Activated T-cell treated with anti-CD3 and anti-CD28 coated beads for 1 hour (primary cell): ENCODE measurements around the gene THOC5.
A peak's percentile ranks its signal among the peaks of the same experiment; 100 is the strongest.
"Not testable (repeated sequence)": the region's sequence is repeated elsewhere in the genome, so short reads cannot be mapped to it uniquely, and the experiment has no call there.

ENCODE experiments used
- DNase-seq: peaks from one replicate; pipeline ENCODE4 v3.0.0-alpha.2; 2020; ENCODE audit warnings: low read depth

THOC5 gene

DNA sequence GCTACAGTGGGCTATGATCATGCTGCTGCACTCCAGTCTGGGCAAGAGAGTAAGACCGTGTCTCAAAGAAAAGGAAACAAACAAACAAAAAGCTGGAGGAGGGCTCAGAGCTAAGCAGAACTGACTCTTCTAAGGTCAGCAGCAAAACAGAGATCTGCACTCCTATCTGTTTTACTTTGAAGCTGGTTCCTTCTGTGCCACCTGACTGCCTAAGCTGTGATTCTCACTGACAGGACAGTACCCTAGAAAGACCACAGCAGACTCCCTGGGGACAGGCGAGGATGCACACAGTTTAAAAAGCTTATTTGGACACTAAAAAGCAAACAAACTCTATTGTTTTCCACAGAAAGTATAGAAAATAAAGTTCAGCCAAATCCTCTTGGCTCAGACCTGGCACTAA, 43.0 kb downstream of the THOC5 start:
- DNase-seq = no peak

- DNase-seq = no peak
These were observed 43.7 kb downstream of the THOC5 start for GRCh38 chr22:29509815-29510214.

DNA sequence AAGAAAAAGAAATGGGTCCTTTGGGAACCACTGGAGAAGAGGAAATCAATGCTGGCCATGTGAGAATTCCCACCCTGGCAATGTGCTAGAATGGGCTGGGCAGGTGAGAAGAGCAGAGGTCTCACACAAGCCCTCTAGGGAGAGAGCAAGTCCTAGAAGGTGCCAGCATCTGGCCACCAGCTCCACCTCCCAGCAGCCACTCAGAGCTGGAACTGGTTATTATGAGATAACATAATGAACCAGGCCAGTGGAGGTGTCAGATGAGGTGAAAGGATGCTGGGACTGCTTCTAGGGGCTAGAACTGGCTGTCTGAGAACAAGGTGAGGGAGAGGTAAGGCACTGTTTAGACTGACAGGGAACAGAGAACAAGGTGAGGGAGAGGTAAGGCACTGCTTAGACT, 44.3 kb downstream of the THOC5 start:
- no peak for DNase-seq

DNA sequence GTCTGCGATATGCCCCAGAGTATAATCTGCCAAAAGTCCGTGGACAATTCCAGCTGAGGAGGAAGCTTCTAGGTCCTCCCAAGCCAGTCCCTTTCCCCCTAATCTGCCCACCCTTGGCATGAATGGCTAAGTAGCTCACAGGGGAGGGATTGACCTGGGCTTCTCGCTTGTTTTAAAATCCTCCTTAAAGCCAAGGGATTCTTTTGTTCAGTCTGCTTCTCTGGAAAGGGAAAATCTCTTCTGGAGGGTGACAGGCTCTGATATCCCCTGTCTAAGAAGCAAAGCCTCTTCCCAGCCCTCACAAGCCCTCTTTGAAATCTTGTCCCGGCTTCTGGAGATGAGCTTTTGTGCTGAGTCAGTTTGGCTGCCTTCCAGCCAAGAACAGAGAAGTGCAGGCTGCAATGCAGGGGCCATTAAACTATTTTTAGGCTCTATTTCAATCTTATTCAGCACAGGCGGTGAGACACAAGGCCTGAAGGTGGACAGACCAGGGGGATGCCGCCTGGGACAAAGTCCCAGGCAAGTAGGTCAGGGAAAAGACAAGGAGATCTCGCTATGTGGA, 49.7 kb downstream of the THOC5 start:
- DNase-seq = no peak

DNA sequence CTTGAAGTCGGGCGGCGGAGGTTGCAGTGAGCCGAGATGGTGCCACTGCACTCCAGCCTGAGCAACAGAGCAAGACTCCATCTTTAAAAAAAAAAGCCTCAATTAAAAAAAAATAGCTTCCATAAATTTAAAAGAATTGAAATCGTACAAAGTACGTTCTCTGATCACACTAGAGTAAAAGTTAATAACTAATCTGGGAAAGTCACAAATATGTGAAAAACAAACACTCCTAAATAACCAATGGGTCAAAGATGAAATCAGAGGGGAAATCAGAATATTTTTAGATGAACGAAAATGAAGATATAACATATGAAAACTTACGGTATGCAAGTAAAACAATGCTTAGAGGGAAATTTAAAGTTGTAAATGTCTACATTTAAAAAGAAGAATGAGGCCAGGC, 53.7 kb downstream of the THOC5 start:
- no peak for DNase-seq

- DNase-seq = no peak
These were observed 59.9 kb downstream of the THOC5 start for GRCh38 chr22:29493636-29494035.

- DNase-seq = no peak
These were observed 62.5 kb downstream of the THOC5 start for GRCh38 chr22:29491012-29491411.

DNA sequence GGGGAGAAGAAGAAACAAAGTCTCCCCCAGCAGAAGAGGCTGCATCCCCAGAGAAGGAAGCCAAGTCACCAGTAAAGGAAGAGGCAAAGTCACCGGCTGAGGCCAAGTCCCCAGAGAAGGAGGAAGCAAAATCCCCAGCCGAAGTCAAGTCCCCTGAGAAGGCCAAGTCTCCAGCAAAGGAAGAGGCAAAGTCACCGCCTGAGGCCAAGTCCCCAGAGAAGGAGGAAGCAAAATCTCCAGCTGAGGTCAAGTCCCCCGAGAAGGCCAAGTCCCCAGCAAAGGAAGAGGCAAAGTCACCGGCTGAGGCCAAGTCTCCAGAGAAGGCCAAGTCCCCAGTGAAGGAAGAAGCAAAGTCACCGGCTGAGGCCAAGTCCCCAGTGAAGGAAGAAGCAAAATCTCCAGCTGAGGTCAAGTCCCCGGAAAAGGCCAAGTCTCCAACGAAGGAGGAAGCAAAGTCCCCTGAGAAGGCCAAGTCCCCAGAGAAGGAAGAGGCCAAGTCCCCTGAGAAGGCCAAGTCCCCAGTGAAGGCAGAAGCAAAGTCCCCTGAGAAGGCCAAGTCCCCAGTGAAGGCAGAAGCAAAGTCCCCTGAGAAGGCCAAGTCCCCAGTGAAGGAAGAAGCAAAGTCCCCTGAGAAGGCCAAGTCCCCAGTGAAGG, 64.3 kb downstream of the THOC5 start:
- not testable (repeated sequence) for DNase-seq

DNA sequence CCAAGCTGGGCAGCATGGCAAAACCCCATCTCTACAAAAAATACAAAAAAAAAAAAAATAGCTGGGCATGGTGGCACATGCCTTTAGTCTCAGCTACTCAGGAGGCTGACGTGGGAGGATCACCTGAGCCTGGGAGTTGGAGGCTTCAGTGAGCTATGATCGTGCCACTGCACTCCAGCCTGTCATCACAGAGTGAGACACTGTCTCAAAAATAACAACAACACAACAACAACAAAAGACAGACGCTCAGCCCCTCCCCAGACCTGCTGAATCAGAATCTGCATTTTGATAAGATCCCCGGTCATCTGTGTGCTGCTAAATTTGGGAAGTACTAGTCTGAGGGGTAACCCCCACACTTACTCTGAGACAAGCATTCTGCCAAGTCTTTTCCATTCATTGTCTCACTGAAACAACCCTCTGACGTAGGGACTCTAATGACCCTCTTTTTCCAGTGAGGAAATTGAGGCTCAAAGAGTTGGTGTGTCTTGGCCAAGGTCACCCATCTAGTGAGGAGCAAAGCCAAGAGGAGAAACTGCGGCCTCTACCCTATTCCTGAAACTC, 66.1 kb downstream of the THOC5 start:
- DNase-seq = no peak

GRCh38 chr22:29485448-29485847, 68.1 kb downstream of the THOC5 start:
- no peak for DNase-seq

DNA sequence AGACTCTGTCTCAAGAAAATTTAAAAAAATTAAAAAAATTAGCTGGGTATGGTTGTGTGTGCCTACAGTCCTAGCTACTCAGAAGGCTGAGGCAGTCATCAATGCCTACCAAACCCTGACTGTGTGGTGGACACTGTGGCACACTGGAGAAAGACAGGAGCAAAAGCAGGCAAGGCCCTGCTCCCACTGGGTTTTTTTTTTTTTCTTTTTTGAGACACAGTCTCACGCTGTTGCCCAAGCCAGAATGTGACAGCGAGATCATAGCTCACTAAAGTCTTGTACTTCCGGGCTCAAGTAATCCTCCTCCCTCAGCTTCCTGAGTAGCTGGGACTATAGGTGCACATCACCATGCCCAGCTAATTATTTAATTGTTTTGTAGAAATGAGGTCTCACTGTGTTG, 68.9 kb downstream of the THOC5 start:
- no peak for DNase-seq

DNA sequence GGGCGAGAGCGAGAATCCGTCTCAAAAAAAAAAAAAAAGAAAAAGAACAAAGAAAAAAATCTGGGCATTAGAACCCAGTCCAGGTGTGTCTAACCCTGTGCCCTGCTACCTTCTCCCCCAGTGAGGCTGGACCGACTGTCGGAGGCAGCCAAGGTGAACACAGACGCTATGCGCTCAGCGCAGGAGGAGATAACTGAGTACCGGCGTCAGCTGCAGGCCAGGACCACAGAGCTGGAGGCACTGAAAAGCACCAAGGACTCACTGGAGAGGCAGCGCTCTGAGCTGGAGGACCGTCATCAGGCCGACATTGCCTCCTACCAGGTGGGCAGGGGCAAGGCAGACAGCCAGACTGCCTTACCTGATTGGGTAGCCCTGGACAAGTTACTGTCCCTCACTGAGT, 70.3 kb downstream of the THOC5 start:
- DNase-seq = no peak

DNA sequence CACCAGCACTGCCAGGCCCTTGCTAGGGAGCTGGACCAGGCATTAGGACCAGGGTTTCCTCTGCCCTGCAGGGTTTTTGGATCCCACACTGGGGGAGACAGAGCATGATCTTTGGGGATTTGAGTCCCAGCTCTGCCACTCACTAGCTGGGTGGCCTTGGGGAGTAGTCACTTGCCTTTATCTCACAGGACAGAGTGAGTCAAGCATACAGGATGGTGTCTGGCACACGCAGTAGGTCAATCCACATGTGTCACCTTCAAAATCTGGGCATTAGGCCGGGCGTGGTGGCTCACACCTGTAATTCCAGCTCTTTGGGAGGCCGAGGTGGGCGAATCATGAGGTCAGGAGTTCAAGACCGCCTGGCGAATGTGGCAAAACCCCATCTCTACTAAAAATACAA, 70.8 kb downstream of the THOC5 start:
- DNase-seq = no peak

- no peak for DNase-seq
These were observed 71.3 kb downstream of the THOC5 start for GRCh38 chr22:29482253-29482652.

GRCh38 chr22:29481265-29482000, 72.1 kb downstream of the THOC5 start:
- DNase-seq = no peak

GRCh38 chr22:29480512-29481264, 72.9 kb downstream of the THOC5 start:
- DNase-seq = peak; percentile 2

DNA sequence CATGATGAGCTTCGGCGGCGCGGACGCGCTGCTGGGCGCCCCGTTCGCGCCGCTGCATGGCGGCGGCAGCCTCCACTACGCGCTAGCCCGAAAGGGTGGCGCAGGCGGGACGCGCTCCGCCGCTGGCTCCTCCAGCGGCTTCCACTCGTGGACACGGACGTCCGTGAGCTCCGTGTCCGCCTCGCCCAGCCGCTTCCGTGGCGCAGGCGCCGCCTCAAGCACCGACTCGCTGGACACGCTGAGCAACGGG, 73.4 kb downstream of the THOC5 start:
- DNase-seq = no peak

DNA sequence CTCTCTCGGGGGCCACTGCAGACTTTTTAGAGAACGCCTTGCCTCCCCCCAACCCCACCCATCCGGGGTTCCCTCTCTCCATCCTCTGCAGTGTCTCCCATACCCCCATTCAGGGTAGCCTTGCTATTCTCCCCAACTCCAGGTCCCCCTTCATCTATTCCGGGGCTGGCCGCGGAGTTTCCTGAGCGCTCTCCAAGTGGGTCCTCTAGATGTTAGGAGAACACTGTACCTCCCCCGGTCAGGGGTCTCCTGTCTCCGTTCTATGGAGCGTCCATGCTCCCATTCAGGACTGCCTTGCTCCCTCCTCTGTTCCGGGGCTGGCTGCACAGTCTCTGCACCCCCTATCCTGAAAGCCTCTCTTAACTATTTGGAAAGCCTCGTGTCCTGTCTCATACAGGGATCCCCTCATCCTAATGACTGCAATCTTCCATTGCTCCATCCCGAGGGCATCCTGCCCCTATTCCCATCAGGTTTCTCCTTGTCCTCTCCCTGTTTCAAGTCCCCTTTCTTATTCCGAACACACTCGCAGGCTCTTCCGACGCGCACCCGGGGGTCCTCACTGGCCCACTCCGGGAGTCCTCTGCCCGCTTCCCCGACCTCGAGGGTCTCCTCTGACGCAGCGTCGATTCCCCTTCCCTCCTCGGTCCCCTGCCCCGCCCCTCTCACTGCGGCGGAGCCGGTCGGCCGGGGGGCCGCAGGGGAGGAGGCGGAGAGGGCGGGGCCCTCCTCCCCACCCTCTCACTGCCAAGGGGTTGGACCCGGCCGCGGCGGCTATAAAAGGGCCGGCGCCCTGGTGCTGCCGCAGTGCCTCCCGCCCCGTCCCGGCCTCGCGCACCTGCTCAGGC, 73.9 kb downstream of the THOC5 start, which contains the start of gene NEFH:
Gene NEFH (plus strand): TSS at position 802 of the 845 bp plus-strand sequence. CDS start 45 bp downstream, outside the sequence.
- no peak for DNase-seq

- no peak for DNase-seq
These were observed 75.0 kb downstream of the THOC5 start for GRCh38 chr22:29478326-29479276.

DNA sequence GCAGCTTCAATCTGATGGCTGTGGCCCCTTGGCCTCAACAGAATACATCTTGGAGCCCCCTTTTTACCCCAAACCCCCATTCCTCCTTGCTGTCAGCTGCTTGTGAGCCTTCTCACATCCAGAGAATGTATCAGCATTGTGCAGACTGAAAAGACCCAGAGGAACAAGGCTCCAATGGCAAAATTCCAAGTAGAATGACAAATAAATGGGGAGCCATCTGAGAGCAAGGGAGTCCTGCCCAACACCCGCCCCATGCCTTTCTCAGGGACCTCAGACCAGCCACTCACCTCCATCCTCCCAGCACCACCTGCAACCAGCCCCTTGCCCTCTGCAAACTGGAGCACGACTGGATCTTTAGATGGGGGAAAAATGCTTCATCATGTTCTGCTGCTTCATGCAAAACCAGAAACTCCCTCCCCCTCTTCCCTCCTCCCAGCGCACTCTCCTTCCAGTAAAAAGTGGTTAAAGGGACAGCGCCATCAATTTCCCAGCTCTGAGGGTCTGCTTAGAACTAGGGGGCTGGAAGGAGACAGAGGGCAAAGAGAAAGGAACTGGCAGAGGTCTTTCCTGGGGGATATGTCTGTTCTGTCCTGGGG, 75.7 kb downstream of the THOC5 start:
- DNase-seq = no peak
